ENCODE measurements around the gene DNAJC11. TPM values are rescaled to one million over a fixed set of nuclear protein-coding genes. Genes with fewer than 3 reads are reported as not detected.
A peak's percentile ranks its signal among the peaks of the same experiment; 100 is the strongest.

Gene DNAJC11
- total and polyA plus RNA-seq, 2 donors from 2014 or later: 44.6 to 49.8 TPM

GRCh38 chr1:6619045-6619444 lies 82.6 kb downstream of the DNAJC11 start:
- intact Hi-C loops (cut with DNase I): no loop called here
- no peaks in the 10 kb centered on the region for H3K27me3 ChIP-seq (ENCODE audit: control insufficient read depth, insufficient read depth, low read length)
- no peak for DNase-seq
- no peak for TF ChIP-seq CTCF (IDR thresholded peaks at IDR 0.05; ENCODE audit: borderline replicate concordance, extremely low read depth, insufficient read depth)
- H3K4me3 ChIP-seq (ENCODE audit: low read length in 3 of 3): no peak overlapping the region
- FAIRE-seq: no peak
- H3K4me1 ChIP-seq (ENCODE audit: control insufficient read depth in 2 of 3, insufficient read depth in 2 of 3, low read depth in 1 of 3, low read length in 3 of 3): peaks cover 0 to 11% (median 0%) of the 10 kb centered on the region in 3 donors
- no peaks in the 10 kb centered on the region for H3K9me3 ChIP-seq (ENCODE audit: control insufficient read depth in 2 of 3, insufficient read depth in 1 of 3, low read length in 3 of 3)
- no peak overlapping the region for H3K9ac ChIP-seq (ENCODE audit: low read length in 3 of 3)
- H3K36me3 ChIP-seq (ENCODE audit: control insufficient read depth in 2 of 3, insufficient read depth in 3 of 3, low read length in 3 of 3): peaks cover 4 to 31% (median 9%) of the 10 kb centered on the region in 3 donors
- no peak overlapping the region for H3K27ac ChIP-seq (ENCODE audit: low read depth in 2 of 2, low read length in 2 of 2)

- H3K9ac ChIP-seq (ENCODE audit: low read length in 3 of 3): peak overlapping the region in 2 of 3 donors; percentile 17 to 29
These were observed 86.5 kb downstream of the DNAJC11 start for GRCh38 chr1:6614929-6615785.

GRCh38 chr1:6614019-6614928 lies 87.3 kb downstream of the DNAJC11 start:
- H3K9ac ChIP-seq (ENCODE audit: low read length in 3 of 3): peak overlapping the region in 2 of 3 donors; percentile 32 to 61
- TF ChIP-seq CTCF (IDR thresholded peaks at IDR 0.05; ENCODE audit: borderline replicate concordance, extremely low read depth, insufficient read depth): no peak
- H3K36me3 ChIP-seq (ENCODE audit: control insufficient read depth in 2 of 3, insufficient read depth in 3 of 3, low read length in 3 of 3): peaks cover 0 to 8% (median 0%) of the 10 kb centered on the region in 3 donors
- H3K27me3 ChIP-seq (ENCODE audit: control insufficient read depth, insufficient read depth, low read length): no peaks in the 10 kb centered on the region
- H3K9me3 ChIP-seq (ENCODE audit: control insufficient read depth in 2 of 3, insufficient read depth in 1 of 3, low read length in 3 of 3): no peaks in the 10 kb centered on the region
- FAIRE-seq (no peak), DNase-seq (peak; percentile 56 to 91 (median 81))
- H3K27ac ChIP-seq (ENCODE audit: low read depth in 2 of 2, low read length in 2 of 2): peak overlapping the region; percentile 90 to 93
- intact Hi-C loops (cut with DNase I): no loop called here
- H3K4me3 ChIP-seq (ENCODE audit: low read length in 3 of 3): peak overlapping the region in 1 of 3 donors; percentile 64
- H3K4me1 ChIP-seq (ENCODE audit: control insufficient read depth in 2 of 3, insufficient read depth in 2 of 3, low read depth in 1 of 3, low read length in 3 of 3): no peaks in the 10 kb centered on the region

More at GRCh38 chr1:6614929-6615785, 86.5 kb downstream of the DNAJC11 start:
- H3K27ac ChIP-seq (ENCODE audit: low read depth in 2 of 2, low read length in 2 of 2): peak overlapping the region; percentile 32 to 67
- DNase-seq (peak in 2 of 5 donors; percentile 39 to 81), FAIRE-seq (no peak)
- intact Hi-C loops (cut with DNase I): no loop called here
- H3K9me3 ChIP-seq (ENCODE audit: control insufficient read depth in 2 of 3, insufficient read depth in 1 of 3, low read length in 3 of 3): no peaks in the 10 kb centered on the region
- H3K4me1 ChIP-seq (ENCODE audit: control insufficient read depth in 2 of 3, insufficient read depth in 2 of 3, low read depth in 1 of 3, low read length in 3 of 3): no peaks in the 10 kb centered on the region
- no peaks in the 10 kb centered on the region for H3K27me3 ChIP-seq (ENCODE audit: control insufficient read depth, insufficient read depth, low read length)
- H3K4me3 ChIP-seq (ENCODE audit: low read length in 3 of 3): peak overlapping the region; percentile 37 to 63 (median 52)
- peaks cover 2 to 15% (median 2%) of the 10 kb centered on the region in 3 donors for H3K36me3 ChIP-seq (ENCODE audit: control insufficient read depth in 2 of 3, insufficient read depth in 3 of 3, low read length in 3 of 3)
- no peak for TF ChIP-seq CTCF (IDR thresholded peaks at IDR 0.05; ENCODE audit: borderline replicate concordance, extremely low read depth, insufficient read depth)
